GM20000 (cell line): ENCODE measurements around the gene PFDN5.

Experiments
- DNase-seq: peaks from one replicate; pipeline ENCODE4 v3.0.0; 2012; ENCODE audit warnings: low spot score
- TF ChIP-seq, protein P1 (sequence below): IDR thresholded peaks from 2 replicates; pipeline ENCODE4 v1.5.1; 2012; ENCODE audit warnings: mild to moderate bottlenecking, control low read depth; ENCODE audit errors: extremely low read depth, missing control alignments

Gene PFDN5

DNA sequence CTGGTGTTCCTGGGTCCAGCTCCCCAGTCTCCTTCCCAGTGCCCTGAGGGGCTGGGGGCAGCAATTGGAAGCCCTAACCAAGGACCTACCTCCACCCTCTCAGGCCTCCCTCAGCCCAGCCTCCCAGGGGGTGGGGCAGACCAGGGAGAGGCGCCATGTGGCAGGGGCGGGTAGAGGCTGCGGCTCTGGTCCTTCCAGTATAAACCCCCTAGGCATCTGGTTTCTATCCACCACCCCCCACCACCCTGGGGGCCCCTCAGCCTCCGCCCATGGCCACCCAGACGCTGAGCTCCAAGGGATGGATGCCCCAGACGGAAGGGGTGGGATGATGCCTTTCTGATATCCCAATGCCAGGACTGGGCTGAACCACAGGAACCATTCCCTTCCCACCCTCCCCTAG is 43.6 kb downstream of the PFDN5 start:
- peak; percentile 9 for DNase-seq
- TF ChIP-seq, protein P1, sequence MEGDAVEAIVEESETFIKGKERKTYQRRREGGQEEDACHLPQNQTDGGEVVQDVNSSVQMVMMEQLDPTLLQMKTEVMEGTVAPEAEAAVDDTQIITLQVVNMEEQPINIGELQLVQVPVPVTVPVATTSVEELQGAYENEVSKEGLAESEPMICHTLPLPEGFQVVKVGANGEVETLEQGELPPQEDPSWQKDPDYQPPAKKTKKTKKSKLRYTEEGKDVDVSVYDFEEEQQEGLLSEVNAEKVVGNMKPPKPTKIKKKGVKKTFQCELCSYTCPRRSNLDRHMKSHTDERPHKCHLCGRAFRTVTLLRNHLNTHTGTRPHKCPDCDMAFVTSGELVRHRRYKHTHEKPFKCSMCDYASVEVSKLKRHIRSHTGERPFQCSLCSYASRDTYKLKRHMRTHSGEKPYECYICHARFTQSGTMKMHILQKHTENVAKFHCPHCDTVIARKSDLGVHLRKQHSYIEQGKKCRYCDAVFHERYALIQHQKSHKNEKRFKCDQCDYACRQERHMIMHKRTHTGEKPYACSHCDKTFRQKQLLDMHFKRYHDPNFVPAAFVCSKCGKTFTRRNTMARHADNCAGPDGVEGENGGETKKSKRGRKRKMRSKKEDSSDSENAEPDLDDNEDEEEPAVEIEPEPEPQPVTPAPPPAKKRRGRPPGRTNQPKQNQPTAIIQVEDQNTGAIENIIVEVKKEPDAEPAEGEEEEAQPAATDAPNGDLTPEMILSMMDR = no peak

DNA sequence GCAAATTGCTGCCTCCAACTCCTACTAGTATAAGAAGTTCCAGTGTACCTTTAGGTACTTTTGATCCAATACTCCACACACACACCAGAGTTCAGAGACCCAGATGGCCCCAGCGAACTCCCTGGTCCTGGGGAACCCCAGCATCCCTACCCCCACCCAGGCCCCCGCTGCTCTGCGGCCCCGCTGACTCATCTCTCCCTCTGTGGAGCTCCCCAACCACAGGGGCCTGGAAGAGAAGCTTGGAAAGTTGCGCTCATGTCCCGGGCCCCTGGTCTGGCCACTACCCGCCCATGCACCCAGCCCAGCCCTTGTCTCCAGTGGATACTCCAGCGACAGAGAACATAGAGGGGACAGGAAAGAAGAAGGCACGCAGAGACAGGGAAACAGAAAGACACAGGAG is 45.1 kb downstream of the PFDN5 start:
- TF ChIP-seq, protein P1 = no peak
- DNase-seq = peak; percentile 8

- no peak for DNase-seq
- TF ChIP-seq, protein P1 = no peak
Measured at GRCh38 chr12:53343449-53343848, 48.1 kb downstream of the PFDN5 start.

DNA sequence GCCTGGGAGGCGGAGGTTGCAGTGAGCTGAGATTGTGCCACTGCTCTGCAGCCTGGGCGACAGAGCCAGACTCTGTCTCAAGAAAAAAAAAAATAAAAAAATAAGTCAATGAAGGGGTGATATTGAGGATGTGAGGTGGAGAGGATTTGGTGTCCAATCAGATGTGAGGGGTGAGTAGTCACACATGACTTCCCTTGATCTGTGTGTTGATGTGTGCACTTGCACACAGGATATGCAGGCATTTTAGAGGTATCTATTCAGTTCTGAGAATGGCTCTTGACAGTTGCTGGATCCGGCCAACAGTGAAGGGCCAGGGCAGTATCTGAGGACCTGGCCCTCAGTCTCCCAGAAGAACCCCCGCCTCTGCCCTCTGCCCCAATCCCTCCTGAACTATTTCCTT is 48.6 kb downstream of the PFDN5 start:
- peak; percentile 6 for DNase-seq
- TF ChIP-seq, protein P1 = no peak

- TF ChIP-seq, protein P1 = no peak
- no peak for DNase-seq
Measured at GRCh38 chr12:53344487-53344823, 49.1 kb downstream of the PFDN5 start.

- peak; percentile 89 for DNase-seq
- TF ChIP-seq, protein P1 = peak; percentile 77
Measured at GRCh38 chr12:53344824-53345485, 49.6 kb downstream of the PFDN5 start.

DNA sequence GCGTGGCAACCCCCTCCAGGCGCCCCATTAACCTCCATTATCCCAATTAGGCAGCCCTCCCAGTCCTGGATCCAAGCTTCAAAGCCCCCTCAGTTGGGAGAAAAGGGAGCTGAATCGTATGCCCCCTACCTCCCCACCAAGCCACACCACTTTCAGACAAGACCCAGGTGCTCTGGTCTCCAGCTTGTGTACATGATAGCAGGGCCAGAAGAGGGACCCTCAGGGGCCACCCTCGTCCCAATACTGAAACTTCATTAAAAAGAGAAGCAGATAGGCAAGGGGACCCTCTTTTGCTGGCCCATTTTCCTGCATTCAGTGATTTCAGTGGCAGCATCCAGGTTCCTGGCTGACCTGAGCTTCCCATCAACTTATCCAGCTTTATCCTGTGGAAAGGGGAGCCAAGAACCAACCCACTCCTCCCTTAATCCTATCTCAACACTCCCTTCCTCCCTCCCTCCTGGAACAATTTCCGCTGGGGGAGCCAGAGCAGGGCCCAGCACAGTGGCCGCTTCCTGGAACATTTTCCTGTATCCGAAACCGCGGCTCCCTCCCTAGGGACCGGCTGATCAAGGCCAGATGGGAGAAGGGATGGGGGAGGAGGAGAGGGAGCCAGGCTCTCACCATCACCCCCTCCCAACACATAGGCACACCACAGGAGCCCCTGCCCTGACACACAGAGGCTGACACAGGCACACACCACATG is 50.3 kb downstream of the PFDN5 start:
- peak; percentile 3 for DNase-seq
- TF ChIP-seq, protein P1 = no peak
